A673 (cell line): Measurements from ENCODE around the gene SSBP3. TPM values are rescaled to one million over a fixed set of nuclear protein-coding genes. Genes with fewer than 3 reads are reported as not detected.

ENCODE experiments used
- BruUV-seq: library from RNA; stranded (reverse); fragments of 400-500 nt; replicated peaks from 2 replicates; lab custom pipeline; 2021; lab: Mats Ljungman, UMichigan
- CTCF ChIA-PET: fragments of 300-600 bp; sonication (Branson Sonifier 250); formaldehyde crosslinking; loops from one replicate; lab custom pipeline; 2022; ENCODE audit warnings: antibody characterized with exemption; lab: Charles Lee
- POLR2A ChIA-PET: fragments of 300-600 bp; sonication (Branson Sonifier 250); formaldehyde crosslinking; loops from one replicate; lab custom pipeline; 2022; ENCODE audit warnings: antibody characterized with exemption; ENCODE audit not compliant: low non-redundant PET; lab: Charles Lee
- DNase-seq: peaks from one replicate; pipeline ENCODE4 v3.0.0-alpha.2; 2015; ENCODE audit warnings: low spot score
- H3K27ac ChIP-seq: fragments of 200-600 bp; sonication (generic); 2 replicates; pipeline ENCODE4 v1.5.1; 2016; ENCODE audit warnings: mixed run types, low read depth, mild to moderate bottlenecking, mixed read lengths, antibody characterized with exemption, low read length; ENCODE audit not compliant: poor library complexity, severe bottlenecking
- H3K27me3 ChIP-seq: fragments of 200-600 bp; sonication (generic); replicated peaks from 2 replicates; pipeline ENCODE4 v1.6.1; 2017; ENCODE audit warnings: mixed run types, low read depth, mild to moderate bottlenecking, mixed read lengths, antibody characterized with exemption, low read length; ENCODE audit not compliant: insufficient read depth, poor library complexity
- H3K36me3 ChIP-seq: fragments of 200-600 bp; sonication (generic); 2 replicates; pipeline ENCODE4 v1.6.1; 2016; ENCODE audit warnings: mixed run types, mild to moderate bottlenecking, mixed read lengths, antibody characterized with exemption, low read length; ENCODE audit not compliant: insufficient read depth, poor library complexity, severe bottlenecking
- H3K4me1 ChIP-seq: fragments of 200-600 bp; sonication (generic); 2 replicates; pipeline ENCODE4 v1.6.1; 2017; ENCODE audit warnings: mixed run types, mild to moderate bottlenecking, mixed read lengths, antibody characterized with exemption, low read length; ENCODE audit not compliant: insufficient read depth, poor library complexity, severe bottlenecking
- H3K4me3 ChIP-seq: fragments of 200-600 bp; sonication (generic); 2 replicates; pipeline ENCODE4 v1.5.1; 2016; ENCODE audit warnings: low read depth, mixed run types, mild to moderate bottlenecking, mixed read lengths, low read length; ENCODE audit not compliant: poor library complexity, severe bottlenecking
- H3K9me3 ChIP-seq: fragments of 200-600 bp; sonication (generic); 2 replicates; pipeline ENCODE4 v1.6.1; 2016; ENCODE audit warnings: mixed run types, low read depth, mild to moderate bottlenecking, mixed read lengths, antibody characterized with exemption, low read length; ENCODE audit not compliant: poor library complexity, severe bottlenecking
- EZH2 ChIP-seq: fragments of 200-600 bp; sonication (generic); IDR thresholded peaks from 2 replicates; pipeline ENCODE4 v1.6.1; 2017; ENCODE audit warnings: borderline replicate concordance, low read depth, mild to moderate bottlenecking, mixed read lengths, antibody characterized with exemption, low read length; ENCODE audit not compliant: poor library complexity, severe bottlenecking
- intact Hi-C: fragments of 100-400 bp; cut with micrococcal nuclease; formaldehyde crosslinking; loops from one replicate; pipeline ENCODE4 v1.10.0; 2022; ENCODE audit not compliant: unreplicated experiment
- total RNA-seq: library from RNA; stranded (reverse); gene quantifications from 2 replicates; pipeline ENCODE4 v1.2.3, GENCODE V29; 2021
- TF ChIP-seq, protein P1 (sequence below): fragments of 300-800, 200-600 bp; sonication (generic); conservative IDR thresholded peaks from 2 replicates; pipeline ENCODE4 v1.5.1; 2017; ENCODE audit warnings: low read depth, mild to moderate bottlenecking, antibody characterized with exemption, low read length, moderate library complexity, mixed read lengths

Gene SSBP3
- total RNA-seq, 1 experiment from 2014 or later = 43.0 TPM

DNA sequence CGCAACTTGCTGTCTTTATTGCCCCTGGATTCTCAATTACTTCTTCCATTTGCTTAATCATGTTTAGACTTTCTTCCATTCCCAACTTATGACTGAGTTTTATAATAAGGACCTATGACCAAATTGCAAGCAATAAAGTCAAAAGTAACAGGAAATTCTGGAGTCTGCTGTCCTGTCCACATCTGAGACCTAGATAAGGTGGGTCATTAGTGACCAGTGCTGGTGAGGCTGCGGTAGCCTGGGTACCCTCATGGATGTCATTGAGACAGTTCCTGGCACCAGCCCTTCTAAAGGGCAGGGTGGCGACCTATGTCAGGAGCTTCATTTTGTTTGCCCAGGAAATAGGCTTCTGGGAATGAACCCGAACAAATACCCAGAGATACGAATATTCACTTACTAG, 30.6 kb upstream of the SSBP3 start:
- CTCF ChIA-PET = no interaction called here
- DNase-seq = no peak
- intact Hi-C loops = no loop called here

DNA sequence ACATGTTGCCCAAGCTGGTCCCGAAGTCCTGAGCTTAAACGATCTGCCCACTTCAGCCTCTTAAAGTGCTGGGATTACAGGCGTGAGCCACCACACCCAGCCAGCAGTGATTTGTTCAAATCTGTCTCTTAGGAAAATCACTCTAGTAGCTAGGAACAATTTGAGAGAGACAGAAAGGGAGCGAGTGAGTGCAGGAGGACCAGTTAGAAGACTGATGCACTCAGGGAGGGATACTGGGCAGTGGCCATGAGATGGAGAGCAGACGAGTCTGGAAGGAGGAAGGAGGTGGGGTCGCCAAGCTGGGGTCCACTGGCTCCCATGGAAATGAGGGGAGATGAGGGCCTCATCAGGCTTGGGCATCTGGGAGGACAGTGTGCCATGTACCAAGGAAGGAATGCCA, 23.6 kb upstream of the SSBP3 start:
- ChIA-PET CTCF (no interaction called here), POLR2A (no interaction called here)
- no peak overlapping the region for H3K4me3 ChIP-seq
- no peaks in the 10 kb centered on the region for H3K9me3 ChIP-seq
- TF ChIP-seq, protein P1, sequence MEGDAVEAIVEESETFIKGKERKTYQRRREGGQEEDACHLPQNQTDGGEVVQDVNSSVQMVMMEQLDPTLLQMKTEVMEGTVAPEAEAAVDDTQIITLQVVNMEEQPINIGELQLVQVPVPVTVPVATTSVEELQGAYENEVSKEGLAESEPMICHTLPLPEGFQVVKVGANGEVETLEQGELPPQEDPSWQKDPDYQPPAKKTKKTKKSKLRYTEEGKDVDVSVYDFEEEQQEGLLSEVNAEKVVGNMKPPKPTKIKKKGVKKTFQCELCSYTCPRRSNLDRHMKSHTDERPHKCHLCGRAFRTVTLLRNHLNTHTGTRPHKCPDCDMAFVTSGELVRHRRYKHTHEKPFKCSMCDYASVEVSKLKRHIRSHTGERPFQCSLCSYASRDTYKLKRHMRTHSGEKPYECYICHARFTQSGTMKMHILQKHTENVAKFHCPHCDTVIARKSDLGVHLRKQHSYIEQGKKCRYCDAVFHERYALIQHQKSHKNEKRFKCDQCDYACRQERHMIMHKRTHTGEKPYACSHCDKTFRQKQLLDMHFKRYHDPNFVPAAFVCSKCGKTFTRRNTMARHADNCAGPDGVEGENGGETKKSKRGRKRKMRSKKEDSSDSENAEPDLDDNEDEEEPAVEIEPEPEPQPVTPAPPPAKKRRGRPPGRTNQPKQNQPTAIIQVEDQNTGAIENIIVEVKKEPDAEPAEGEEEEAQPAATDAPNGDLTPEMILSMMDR = no peak
- TF ChIP-seq EZH2 = no peak
- intact Hi-C loops = no loop called here
- H3K27ac ChIP-seq = no peak overlapping the region
- no peaks in the 10 kb centered on the region for H3K4me1 ChIP-seq
- no peaks in the 10 kb centered on the region for H3K27me3 ChIP-seq
- no peaks in the 10 kb centered on the region for H3K36me3 ChIP-seq
- no peak for DNase-seq
- no TSS peak for BruUV-seq

More for the DNA sequence above, 30.6 kb upstream of the SSBP3 start:
- H3K4me3 ChIP-seq = no peak overlapping the region
- H3K9me3 ChIP-seq = no peaks in the 10 kb centered on the region
- H3K27me3 ChIP-seq = no peaks in the 10 kb centered on the region
- no TSS peak for BruUV-seq
- no peak overlapping the region for H3K27ac ChIP-seq
- no peaks in the 10 kb centered on the region for H3K4me1 ChIP-seq
- no peaks in the 10 kb centered on the region for H3K36me3 ChIP-seq
- TF ChIP-seq EZH2 = no peak
- TF ChIP-seq, protein P1 = no peak
- POLR2A ChIA-PET = no interaction called here

DNA sequence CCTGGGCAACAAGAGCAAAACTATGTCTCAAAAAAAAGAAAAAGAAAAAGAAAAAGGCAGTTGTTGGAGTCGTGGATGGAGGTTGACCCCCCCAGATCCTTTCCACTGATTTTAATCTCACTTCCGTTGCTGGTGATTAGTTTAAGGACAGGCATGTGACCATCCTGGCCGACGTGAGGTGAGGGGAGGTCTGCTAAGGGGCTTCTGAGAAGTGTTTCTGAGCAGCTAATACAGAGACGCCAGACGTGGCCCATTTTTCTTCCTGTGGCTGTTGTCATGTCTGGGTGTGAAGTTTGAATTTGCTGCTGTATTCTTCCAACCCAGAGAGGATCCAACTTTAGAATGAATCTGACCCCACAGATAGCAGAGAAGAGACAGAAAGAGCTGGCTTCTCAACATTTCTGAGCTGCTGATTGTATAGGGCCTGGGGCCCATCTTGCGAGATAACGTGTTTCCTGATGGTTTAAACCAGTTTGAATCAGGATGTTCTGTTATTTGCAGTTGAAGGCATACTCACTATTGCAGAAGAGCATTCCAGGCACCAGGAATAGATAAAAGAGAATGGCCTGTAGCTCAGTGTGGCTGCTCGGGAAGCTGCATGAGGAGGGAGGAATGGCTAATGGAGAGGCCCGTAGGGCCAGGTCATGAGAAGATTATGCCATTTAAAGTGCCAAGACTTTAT, 22.8 kb upstream of the SSBP3 start:
- Histone ChIP-seq H3K27me3 (no peaks in the 10 kb centered on the region), H3K4me3 (no peak overlapping the region), H3K27ac (no peak overlapping the region), H3K36me3 (no peaks in the 10 kb centered on the region), H3K4me1 (no peaks in the 10 kb centered on the region), H3K9me3 (no peaks in the 10 kb centered on the region)
- CTCF ChIA-PET = no interaction called here
- POLR2A ChIA-PET = no interaction called here
- intact Hi-C loops = no loop called here
- BruUV-seq = no TSS peak
- no peak for DNase-seq
- TF ChIP-seq EZH2 = no peak
- TF ChIP-seq, protein P1 = no peak
